HG03280 (cell line): ENCODE data around the gene NOSIP.
A peak's percentile ranks its signal among the peaks of the same experiment; 100 is the strongest.

Experiments used
- ATAC-seq: cut with Tn5 transposase; IDR thresholded peaks from one replicate; pipeline ENCODE4 v1.9.1; 2021; ENCODE audit warnings: mild to moderate bottlenecking, moderate library complexity; ENCODE audit not compliant: unreplicated experiment

NOSIP gene

GRCh38 chr19:49595819-49596404 lies 15.6 kb upstream of the NOSIP start:
- no peak for ATAC-seq

GRCh38 chr19:49594993-49595818 lies 14.8 kb upstream of the NOSIP start:
- no peak for ATAC-seq

GRCh38 chr19:49594157-49594992 lies 14.0 kb upstream of the NOSIP start:
- ATAC-seq: no peak

GRCh38 chr19:49593233-49594113 lies 13.1 kb upstream of the NOSIP start:
- peak; percentile 46 for ATAC-seq

GRCh38 chr19:49592486-49593232 lies 12.3 kb upstream of the NOSIP start:
- no peak for ATAC-seq

GRCh38 chr19:49591731-49592485 lies 11.6 kb upstream of the NOSIP start:
- ATAC-seq: no peak

- ATAC-seq: no peak
Measured at GRCh38 chr19:49590971-49591730, 10.8 kb upstream of the NOSIP start, which contains the start of gene PRR12. Gene PRR12 (plus strand): TSS chr19:49591182. CDS start chr19:49591655, 473 bp downstream.

- ATAC-seq: peak; percentile 64
Measured at GRCh38 chr19:49590071-49590970, 10.0 kb upstream of the NOSIP start.

GRCh38 chr19:49589502-49589905 lies 9.1 kb upstream of the NOSIP start:
- ATAC-seq: no peak

- ATAC-seq: no peak
Measured at GRCh38 chr19:49588365-49589122, 8.2 kb upstream of the NOSIP start.

- no peak for ATAC-seq
Measured at GRCh38 chr19:49587227-49587626, 6.9 kb upstream of the NOSIP start.

GRCh38 chr19:49585023-49585422 lies 4.7 kb upstream of the NOSIP start:
- no peak for ATAC-seq

GRCh38 chr19:49583239-49583638 lies 2.9 kb upstream of the NOSIP start:
- no peak for ATAC-seq

- ATAC-seq: no peak
Measured at GRCh38 chr19:49581007-49581508, 702 bp upstream of the NOSIP start, which contains the start of gene PRRG2. Gene PRRG2 (plus strand): TSS chr19:49581316. CDS start chr19:49583220, 1,904 bp downstream.

GRCh38 chr19:49579947-49580263 lies 451 bp downstream of the NOSIP start:
- peak; percentile 7 for ATAC-seq

GRCh38 chr19:49579193-49579592 lies 1.2 kb downstream of the NOSIP start:
- ATAC-seq: no peak
